HG03354 (cell line): Measurements from ENCODE around the gene ANKRD6.
"Not testable (repeated sequence)": the region's sequence is repeated elsewhere in the genome, so short reads cannot be mapped to it uniquely, and the experiment has no call there.

Experiments
- ATAC-seq: cut with Tn5 transposase; IDR thresholded peaks from one replicate; pipeline ENCODE4 v1.9.1; 2021; ENCODE audit warnings: mild to moderate bottlenecking; ENCODE audit not compliant: unreplicated experiment, poor library complexity, severe bottlenecking

The ANKRD6 gene

DNA sequence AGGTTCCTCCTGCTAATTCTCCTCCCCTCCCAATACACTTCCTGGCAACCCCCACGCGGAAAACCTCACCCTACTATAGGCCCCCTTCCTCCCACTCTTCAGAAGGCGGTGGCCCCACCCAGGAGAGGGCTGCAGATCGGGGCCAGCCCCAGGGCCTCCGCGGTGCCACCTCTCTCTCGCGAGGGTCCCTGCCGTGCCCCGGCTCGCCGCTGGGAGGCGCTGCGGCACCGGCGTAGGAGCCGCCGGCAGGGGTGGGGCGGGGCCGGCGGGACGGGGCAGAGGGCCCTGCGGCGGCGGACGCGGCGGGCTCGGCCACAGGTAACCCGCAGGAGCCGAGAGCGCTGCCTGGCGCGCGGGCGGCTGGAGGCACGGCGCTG, at the start of gene ANKRD6:
Gene ANKRD6 (plus strand): TSS at position 278 of the 377 bp plus-strand sequence. CDS start 133,825 bp downstream, outside the sequence.
- ATAC-seq, result peak; percentile 90

DNA sequence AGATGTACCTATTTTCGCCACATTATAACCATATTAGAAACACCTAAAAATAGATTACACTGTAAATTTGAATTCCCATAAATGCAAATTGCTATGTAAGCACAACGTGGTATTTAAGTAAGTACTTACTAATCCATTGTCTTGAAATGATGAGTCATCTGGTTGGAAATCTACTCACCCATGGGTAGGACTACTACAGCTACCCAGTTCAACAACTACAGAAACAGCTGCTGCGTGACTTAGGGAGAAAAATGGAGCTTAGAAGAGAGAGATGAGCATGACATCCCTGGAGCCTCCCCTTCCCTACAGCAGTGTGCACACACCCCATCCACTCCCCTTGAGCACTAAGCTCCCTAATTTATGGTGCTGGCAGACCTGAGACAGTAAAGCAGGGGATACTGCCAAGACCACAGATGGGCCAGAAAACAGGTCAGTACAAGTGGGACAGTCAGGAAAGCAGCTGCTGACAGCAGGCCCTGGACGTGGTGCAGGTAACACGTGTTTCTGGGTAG, 47.7 kb upstream of the ANKRD6 start:
- peak; percentile 70 for ATAC-seq

DNA sequence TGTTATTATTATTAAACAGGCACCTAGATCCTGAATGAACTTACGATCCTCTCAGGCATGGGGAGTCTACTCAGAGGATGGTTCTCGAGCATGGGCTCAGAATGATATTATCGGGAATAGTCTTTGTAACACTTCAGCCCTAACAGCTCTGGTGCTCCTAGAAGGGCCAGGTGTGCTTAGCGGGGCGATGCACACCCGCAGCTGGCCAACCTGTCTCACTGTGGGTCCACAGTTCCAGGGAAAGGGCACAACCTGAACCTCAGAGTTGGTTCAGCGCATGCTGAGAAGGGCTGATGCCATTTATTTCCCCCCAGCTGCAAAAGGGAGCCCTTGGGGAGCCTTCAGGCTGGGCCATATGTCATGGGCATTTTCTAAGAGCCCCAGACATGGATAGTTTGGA, 47.1 kb upstream of the ANKRD6 start:
- no peak for ATAC-seq

DNA sequence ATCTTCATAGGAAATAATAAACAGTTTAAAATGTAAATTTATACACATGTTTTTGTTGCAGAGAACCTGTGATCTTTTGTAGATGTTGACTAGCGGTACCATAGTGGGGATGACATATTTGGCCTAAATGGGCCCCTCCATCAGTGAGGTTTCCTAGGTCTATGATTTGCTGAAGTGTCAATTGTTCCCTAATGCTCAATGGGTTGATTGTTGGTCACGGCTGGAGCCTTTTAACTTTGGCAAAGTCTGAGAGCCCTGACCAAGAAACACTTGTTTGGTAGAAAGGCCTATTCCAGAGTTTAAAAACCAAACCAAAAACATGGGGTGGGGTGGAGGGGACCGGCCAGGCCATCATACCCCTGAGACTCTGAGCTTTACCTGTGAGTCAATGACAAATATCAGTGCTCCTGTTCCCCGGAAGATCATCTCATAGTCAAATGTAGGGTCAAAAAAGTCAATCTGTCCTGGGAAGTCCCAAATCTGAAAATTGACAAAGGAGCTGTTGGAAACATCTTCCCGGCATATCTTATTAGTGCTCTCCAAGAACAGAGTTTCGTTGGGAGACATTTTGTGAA, 45.9 kb upstream of the ANKRD6 start:
- peak; percentile 13 for ATAC-seq

DNA sequence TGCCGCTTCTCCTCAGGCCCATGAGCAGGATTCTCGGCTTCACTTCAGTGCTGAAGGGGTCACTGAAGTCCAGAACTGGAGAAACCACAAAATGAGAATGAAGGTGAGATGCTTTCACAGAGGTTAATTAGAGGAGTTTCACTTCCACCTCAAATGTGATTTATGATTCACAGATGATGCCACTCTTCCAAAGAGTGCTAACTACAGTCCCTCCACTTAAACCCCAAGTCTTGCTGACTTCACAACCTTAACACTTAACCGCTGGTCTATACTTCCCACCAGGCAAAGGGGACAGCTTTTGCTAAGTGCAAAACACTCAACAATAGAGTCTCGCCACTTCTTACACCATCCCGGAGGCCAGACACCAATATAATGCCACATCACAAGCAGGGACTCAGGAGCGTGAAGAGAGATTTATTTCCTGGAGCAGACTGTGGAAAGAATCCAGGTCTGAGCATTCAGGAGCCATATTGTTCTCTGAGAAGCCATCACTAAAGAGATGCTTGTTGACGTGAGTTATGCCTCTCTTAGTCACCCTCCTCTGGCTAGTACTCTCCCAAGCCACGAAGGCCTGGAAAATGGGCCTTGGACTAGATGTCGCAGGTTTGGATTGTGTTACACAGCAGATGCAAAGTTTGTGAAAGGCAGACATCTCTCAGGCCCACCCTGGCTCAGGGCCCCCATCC, 45.3 kb upstream of the ANKRD6 start:
- ATAC-seq, result peak; percentile 92

DNA sequence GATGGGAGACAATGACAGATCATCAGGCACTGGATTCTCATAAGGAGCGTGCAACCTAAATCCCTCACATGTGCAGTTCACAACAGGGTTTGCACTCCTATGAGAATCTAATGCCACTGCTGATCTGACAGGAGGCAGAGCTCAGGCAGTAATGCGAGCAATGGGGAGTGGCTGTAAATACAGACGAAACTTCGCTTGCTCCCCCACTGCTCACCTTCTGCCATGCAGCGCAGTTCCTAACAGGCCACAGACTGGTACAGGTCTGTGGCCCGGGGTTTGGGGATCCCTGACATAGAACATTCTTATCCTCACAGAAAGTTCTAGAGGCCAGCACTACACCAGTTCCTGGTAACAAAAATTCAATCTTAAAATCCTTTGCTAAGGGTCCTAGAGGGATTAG, 44.1 kb upstream of the ANKRD6 start:
- ATAC-seq, result no peak

DNA sequence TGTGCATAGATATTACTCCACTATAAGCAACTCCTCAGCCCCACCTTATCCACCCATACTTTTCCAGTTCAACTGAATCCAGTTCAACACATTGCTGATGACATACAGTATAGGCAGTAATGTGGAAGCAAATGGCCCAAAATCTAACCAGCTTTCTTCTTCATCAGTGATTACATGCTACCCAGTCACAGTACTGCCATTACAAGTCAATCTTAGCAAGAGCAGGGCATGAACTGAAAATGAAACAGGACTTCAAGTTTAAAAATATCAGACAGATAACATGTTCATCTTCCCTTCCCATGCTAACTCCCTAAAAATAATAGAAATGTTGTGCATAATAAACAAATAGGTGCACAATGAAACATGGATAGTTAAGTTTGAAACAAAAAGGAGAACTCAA, 40.1 kb upstream of the ANKRD6 start:
- ATAC-seq, result no peak

DNA sequence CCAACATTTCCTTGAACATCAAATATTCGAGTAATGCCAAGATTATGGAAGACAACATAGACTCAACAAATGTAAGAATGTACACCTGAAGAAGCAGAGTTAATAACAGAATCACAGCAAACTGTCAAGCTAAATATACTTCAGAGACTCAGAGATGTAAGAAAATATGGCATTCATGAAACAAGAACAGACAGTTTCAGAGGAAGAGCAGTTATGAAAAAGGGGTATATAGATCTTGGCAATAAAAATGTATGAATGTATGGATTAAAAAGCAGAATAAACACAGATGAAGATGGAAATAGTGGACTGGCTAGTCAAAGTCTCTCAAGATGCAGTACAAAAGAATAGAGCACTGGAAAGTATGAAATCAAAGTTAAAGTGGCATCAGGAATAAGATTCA, 39.3 kb upstream of the ANKRD6 start:
- no peak for ATAC-seq

DNA sequence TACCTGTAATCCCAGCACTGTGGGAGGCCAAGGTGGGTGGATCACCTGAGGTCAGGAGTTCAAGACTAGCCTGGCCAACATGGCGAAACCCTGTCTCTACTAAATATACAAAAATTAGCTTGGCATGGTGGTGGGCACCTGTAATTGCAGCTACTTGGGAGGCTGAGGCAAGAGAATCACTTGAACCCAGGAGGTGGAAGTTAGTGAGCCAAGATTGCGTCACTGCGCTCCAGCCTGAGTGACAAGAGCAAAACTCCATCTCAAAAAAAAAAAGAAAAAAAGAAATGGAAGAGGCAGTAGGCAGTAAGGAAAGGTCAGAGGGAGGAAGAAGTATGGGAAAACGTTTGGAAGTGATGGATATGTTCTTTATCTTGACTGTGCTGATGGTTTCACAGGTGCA, 35.1 kb upstream of the ANKRD6 start:
- not testable (repeated sequence) for ATAC-seq

DNA sequence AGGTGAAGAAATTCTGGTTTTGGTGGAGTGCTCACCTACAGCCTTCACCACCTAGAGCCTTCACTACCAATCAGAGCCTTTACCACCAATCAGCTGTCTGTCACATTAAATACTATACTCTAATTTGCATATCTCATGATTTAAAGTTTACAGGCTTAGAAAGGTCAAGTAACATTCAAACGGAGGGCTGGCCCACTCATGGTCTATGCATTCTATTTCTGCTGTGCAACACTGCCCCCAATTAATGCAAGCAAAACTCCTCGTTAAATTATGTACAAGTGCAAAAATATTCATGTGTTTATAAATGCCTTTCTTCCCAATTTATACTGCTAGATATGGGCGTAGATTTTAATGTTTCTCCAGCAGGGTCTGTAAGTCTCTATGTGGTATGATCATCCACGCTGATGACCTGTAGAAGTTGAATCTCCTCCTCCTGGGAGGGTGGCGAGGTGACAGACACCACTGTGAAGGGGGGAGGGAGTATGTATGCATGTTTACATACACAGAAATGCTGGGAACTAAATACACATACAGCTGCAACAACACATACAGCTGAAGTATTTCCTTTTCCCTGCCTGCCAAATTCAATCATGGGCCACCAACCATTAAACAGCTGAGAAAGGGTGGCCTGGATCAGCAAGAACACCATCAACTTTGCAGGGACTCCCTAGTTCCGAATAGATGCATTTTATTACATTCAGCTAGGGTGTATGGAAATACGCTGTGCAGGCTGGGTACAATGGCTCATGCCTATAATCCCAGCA, 34.0 kb upstream of the ANKRD6 start:
- no peak for ATAC-seq

DNA sequence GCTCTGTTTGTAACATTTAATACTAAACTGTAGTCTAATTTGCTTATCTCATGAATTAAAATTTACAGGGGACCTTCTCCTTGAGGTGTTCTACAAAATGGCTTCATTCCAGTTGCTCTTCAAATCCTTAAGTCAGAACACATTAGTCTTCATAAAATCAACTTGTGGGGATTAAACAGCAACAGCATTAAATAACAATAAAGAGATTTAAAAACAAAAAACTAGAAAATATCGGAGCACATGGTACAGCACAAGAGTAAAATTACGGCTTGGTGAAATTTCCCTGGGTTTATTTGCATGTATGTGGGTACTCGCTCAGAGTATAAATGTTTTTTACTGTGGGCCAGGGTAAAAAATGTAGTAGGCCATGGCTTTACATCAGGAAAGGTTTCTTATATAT, 32.9 kb upstream of the ANKRD6 start:
- ATAC-seq, result no peak

DNA sequence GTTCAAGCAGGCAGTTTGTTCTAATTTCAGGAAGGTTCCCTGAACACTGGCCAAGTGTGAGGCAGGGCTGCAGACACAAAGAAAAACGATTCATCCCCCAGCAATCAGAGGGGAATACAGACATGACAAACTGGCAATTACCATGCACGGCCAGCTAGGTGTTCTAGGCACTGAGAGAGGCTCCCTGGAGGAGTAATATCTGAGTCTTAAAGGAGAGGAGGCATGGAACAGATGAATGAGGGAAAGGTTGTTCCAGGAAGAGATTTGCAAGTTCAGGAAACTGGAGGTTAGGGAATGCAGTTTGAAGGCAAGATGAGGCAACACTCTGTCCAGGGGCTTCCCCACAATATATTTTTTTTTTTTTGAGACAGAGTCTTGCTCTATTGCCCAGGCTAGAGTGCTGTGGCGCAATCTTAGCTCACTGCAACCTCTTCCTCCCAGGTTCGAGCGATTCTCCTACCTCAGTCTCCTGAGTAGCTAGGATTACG, 32.0 kb upstream of the ANKRD6 start:
- ATAC-seq, result no peak

DNA sequence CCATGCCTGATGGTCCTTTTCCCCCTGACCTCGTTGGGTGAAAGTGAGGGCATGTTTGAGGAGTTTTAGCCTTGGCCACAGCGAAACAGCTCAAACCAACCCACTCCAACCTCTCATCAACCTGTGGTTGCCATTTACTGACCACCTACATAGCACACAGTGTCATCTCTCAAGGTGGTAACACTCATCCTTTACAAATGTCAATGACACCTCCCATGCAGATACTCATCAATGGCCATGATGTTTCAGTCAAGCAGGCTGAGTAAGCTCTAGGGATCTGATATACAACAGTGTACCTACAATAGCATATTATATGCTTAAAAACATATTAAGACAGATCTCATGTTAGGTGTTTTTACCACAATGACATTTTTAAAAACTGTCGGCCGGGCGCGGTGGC, 30.2 kb upstream of the ANKRD6 start:
- no peak for ATAC-seq

DNA sequence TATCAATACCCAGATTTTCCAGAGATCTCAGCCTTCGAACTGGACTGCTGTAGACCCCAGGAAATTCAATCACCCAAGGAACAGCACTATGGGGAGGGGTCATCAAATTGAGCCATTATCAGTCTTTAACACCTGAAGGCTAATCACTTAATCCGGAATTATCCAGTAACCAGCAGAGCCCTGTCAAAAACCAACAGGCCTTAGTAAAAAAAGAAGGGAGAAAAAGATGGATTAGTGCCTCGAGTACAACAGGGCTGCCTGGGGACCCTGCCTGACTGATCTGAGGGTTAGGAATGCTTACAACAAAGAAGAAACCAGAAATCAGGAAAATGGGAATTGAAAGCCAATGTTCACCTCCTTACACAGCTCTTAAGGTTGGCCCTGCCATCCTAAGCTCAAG, 28.4 kb upstream of the ANKRD6 start:
- ATAC-seq, result no peak

DNA sequence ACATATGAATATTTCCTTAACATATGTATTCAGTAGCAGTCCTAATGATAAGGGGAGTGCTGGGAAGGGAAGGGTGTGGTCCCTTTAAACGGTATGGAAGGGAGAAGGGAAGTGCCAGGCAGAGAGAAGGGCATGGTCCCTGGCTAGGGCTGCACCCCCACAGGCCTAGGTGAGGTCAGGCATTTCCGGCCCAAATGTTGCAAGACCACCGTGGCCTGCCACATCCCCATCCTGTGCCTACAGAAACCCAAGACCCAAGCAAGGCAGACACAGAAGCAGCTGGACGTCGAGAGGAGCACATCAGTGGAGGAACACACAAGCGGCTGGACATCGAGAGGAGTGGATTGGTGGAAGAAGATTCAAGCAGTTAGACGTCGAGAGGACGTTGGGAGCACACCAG, 26.8 kb upstream of the ANKRD6 start:
- no peak for ATAC-seq

DNA sequence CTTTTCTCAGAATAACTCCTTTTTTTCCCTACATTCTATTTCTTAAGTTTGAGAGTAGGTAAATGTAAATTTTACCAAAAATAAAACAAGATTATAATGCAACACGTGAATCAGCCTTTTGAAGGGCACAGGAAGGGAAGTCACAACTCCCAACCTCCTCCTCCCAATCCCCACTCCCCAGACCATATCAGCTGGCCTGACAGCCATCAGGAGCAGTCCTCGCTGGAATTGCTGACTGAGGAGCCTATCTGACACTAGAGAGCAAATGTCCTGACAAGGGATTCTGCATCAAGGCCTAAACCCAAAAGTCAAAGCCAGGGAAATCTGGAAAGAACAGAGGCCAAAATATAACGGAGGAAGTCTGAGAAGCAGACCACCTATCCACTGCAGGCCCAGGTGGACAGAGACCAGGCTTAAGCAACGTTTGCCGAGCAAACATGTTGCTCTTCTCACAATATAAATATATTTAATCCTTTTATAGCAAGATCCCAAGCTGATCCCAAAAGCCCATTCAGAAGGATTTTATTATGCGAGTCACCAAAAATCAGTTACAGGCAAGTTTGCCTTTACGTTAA, 23.4 kb upstream of the ANKRD6 start:
- ATAC-seq, result no peak

DNA sequence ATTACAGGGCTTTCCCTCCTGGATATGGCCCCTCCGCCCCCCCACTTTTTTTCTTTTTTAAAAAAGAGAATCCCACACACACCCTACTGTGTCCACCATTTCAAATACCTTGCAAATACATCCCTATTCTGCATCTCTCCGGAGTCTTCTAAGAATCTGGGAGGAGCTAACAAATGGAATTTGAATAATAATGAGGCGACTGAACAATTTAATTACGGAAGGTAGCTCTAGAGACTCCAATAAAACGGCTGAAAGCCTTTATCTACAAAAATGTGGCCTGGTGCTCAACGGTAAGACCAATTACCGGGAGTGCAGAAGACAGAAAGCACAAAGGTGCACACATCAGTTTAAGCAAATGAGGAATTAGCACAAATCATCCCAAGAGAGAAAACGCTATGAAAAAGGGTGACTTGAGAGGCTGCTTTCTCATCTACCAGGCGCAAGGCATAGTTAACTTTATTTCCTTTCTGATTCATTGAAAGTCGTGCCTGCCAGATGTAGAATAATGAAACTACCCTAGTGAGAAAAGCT, 22.7 kb upstream of the ANKRD6 start:
- ATAC-seq, result no peak

DNA sequence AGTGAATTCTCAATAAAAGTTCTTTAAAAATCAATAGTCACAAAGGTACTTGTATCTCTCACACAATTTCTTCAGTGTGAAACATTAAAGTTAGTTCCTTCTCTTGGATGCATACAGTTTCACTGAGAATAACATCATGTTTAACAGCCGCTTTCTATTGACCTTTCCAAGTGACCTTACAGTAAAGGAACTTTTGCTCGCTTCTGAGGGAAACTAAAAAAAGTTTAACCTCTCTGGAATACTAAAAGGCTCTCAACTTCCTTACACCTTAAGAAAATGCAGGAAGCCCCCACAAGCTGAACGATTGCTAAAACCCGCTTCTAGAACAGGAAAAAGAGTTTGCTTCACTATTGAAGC, 22.2 kb upstream of the ANKRD6 start:
- ATAC-seq, result no peak

DNA sequence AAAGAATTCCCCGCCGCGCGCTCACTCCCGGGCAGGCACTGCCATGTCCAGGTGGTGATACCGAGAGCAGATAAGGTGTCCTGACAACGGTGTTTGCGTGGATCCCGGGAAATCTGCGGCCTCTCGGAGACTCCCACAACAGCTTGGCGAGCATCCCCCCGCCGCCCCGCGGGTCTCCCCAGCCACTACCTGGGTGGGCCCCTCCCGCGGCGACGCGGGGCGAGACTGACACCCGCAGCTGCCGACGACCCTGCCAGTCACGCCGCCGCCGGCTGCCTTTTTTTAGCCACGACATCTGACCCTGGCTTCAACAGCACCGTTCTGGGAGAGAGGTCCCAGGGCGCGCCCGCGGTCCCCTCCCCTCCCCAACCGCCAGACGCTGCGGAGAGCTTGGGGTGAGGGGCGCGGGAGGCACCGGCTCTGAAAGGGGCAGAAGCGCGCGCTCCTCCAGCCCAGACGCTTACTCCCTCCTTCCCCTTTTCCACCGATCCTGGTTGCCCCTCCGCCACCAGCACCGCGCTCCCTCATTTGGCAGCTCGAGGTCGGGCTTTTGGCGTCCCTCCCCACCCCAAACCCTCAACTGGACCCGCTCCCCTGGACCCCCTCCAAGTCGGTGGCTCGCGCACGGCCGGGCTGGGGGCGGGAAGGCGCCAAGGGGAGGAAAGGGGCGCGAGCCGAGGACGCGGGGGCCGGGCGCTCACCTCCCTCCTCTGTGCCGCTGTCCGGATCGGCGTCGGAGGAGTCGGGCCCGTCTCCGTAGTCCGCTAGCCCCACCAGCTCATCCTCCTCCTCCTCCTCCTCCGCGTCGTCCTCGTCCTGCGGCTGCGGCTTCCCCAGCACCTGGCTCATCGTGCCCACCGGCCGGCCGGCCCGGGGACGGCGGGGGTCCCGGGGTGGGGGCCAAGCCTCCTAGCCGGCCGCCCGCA, 21.5 kb upstream of the ANKRD6 start:
- peak; percentile 65 for ATAC-seq
